ENCODE data around the gene FCN2.

FCN2 gene

DNA sequence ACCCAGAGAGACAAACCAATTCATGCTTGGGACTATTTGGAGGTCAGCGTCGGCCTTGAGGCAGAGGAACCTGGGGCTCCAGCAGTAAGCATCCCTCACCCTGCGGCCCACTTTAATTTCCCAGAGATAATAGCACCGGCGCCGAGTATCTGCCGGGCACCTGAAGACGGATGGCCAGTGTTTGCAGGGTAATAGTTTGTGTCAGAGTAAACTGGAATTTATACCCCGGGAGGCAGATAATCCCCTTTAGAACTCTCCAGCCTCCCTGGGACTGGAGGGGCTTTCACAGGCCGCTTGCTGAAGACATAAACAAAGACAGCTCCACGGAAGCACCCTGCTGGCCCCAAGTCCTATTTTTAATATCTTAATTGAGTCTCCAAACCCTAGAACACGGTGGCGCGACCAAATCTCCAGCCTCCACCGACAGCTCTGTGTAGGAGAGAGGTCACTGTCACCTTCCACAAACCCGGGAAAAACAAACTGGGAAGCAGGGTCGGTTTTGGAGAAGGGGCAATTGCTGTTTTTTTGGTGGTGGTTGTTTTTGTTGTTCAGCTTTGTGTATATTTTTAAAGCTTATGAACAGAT lies 54.5 kb downstream of the FCN2 start:
- DNase-seq, result no peak

GRCh38 chr9:134935701-134936345 lies 55.2 kb downstream of the FCN2 start:
- DNase-seq, result no peak

- DNase-seq, result no peak
Measured at GRCh38 chr9:134936346-134937163, 55.9 kb downstream of the FCN2 start.

Measured in NCI-H187 (cell line).